H9 (cell line): ENCODE data around the gene DISC1. TPM values are rescaled to one million over a fixed set of nuclear protein-coding genes. Genes with fewer than 3 reads are reported as not detected.

Experiments used
- DNase-seq: peaks from one replicate; pipeline ENCODE4 v3.0.0-alpha.2; 2017
- H2AFZ ChIP-seq: one replicate; pipeline ENCODE4 v1.6.1; 2013; ENCODE audit warnings: mild to moderate bottlenecking, low read length, control low read depth, moderate library complexity
- H2AK5ac ChIP-seq: 2 replicates; pipeline ENCODE4 v1.6.1; 2013; ENCODE audit warnings: low read length, control low read depth, mixed read lengths; ENCODE audit not compliant: insufficient read length
- H2BK120ac ChIP-seq: one replicate; pipeline ENCODE4 v1.6.1; 2013; ENCODE audit warnings: low read depth, mild to moderate bottlenecking, low read length, control low read depth, inconsistent platforms; ENCODE audit not compliant: poor library complexity, severe bottlenecking
- H2BK12ac ChIP-seq: 2 replicates; pipeline ENCODE4 v1.6.1; 2013; ENCODE audit warnings: low read length, control low read depth, mixed read lengths, low read depth; ENCODE audit not compliant: insufficient read length
- H2BK15ac ChIP-seq: 2 replicates; pipeline ENCODE4 v1.6.1; 2013; ENCODE audit warnings: low read depth, low read length, control low read depth
- H2BK20ac ChIP-seq: one replicate; pipeline ENCODE4 v1.6.1; 2013; ENCODE audit warnings: low read depth, mild to moderate bottlenecking, low read length, control low read depth, inconsistent platforms; ENCODE audit not compliant: poor library complexity, severe bottlenecking
- H2BK5ac ChIP-seq: 2 replicates; pipeline ENCODE4 v1.6.1; 2013; ENCODE audit warnings: low read length, control low read depth, mixed read lengths; ENCODE audit not compliant: insufficient read length
- H3K14ac ChIP-seq: 2 replicates; pipeline ENCODE4 v1.6.1; 2013; ENCODE audit warnings: low read length, control low read depth; ENCODE audit not compliant: insufficient read depth
- H3K18ac ChIP-seq: 2 replicates; pipeline ENCODE4 v1.6.1; 2013; ENCODE audit warnings: low read depth, mild to moderate bottlenecking, mixed read lengths, low read length, control low read depth; ENCODE audit not compliant: insufficient read length
- H3K23ac ChIP-seq: 2 replicates; pipeline ENCODE4 v1.6.1; 2013; ENCODE audit warnings: low read length, control low read depth, mixed read lengths, low read depth; ENCODE audit not compliant: insufficient read length
- H3K23me2 ChIP-seq: 2 replicates; pipeline ENCODE4 v1.6.1; 2013; ENCODE audit warnings: low read depth, mild to moderate bottlenecking, mixed read lengths, low read length, control low read depth; ENCODE audit not compliant: insufficient read length, poor library complexity, severe bottlenecking
- H3K27ac ChIP-seq: 2 replicates; pipeline ENCODE4 v1.5.1; 2013; ENCODE audit warnings: low read length, control low read depth, mixed read lengths, low read depth; ENCODE audit not compliant: insufficient read length
- H3K27me3 ChIP-seq: 2 replicates; pipeline ENCODE4 v1.6.1; 2013; ENCODE audit warnings: low read length, control low read depth, inconsistent platforms; ENCODE audit not compliant: insufficient read depth
- H3K4ac ChIP-seq: 2 replicates; pipeline ENCODE4 v1.6.1; 2013; ENCODE audit warnings: low read depth, mild to moderate bottlenecking, control low read depth, inconsistent platforms, low read length, moderate library complexity
- H3K4me1 ChIP-seq: 2 replicates; pipeline ENCODE4 v1.6.1; 2013; ENCODE audit warnings: low read length, control low read depth, inconsistent platforms; ENCODE audit not compliant: insufficient read depth
- H3K4me2 ChIP-seq: 2 replicates; pipeline ENCODE4 v1.6.1; 2013; ENCODE audit warnings: low read length, control low read depth, mixed read lengths; ENCODE audit not compliant: insufficient read length, insufficient read depth
- H3K56ac ChIP-seq: 2 replicates; pipeline ENCODE4 v1.6.1; 2013; ENCODE audit warnings: low read depth, mild to moderate bottlenecking, mixed read lengths, low read length, control low read depth; ENCODE audit not compliant: insufficient read length
- H3K79me1 ChIP-seq: 2 replicates; pipeline ENCODE4 v1.6.1; 2013; ENCODE audit warnings: low read depth, mild to moderate bottlenecking, moderate library complexity, low read length, control low read depth, inconsistent platforms; ENCODE audit not compliant: insufficient read depth, poor library complexity, severe bottlenecking
- H3K79me2 ChIP-seq: 2 replicates; pipeline ENCODE4 v1.6.1; 2013; ENCODE audit warnings: low read length, control low read depth, inconsistent platforms; ENCODE audit not compliant: insufficient read depth
- H3K9ac ChIP-seq: 2 replicates; pipeline ENCODE4 v1.6.1; 2013; ENCODE audit warnings: low read length, control low read depth, mixed read lengths; ENCODE audit not compliant: insufficient read length; ENCODE audit errors: extremely low read depth
- H3K9me3 ChIP-seq: one replicate; pipeline ENCODE4 v1.6.1; 2013; ENCODE audit warnings: low read depth, low read length, inconsistent platforms; ENCODE audit not compliant: control insufficient read depth
- H3T11ph ChIP-seq: one replicate; pipeline ENCODE4 v1.6.1; 2013; ENCODE audit warnings: mild to moderate bottlenecking, low read length, control low read depth, inconsistent platforms
- H4K20me1 ChIP-seq: one replicate; pipeline ENCODE4 v1.6.1; 2013; ENCODE audit not compliant: control insufficient read depth, insufficient read length, insufficient read depth
- H4K5ac ChIP-seq: 2 replicates; pipeline ENCODE4 v1.6.1; 2013; ENCODE audit warnings: low read depth, mild to moderate bottlenecking, mixed read lengths, low read length, control low read depth; ENCODE audit not compliant: insufficient read length
- H4K8ac ChIP-seq: replicated peaks from 2 replicates; pipeline ENCODE4 v1.6.1; 2013; ENCODE audit warnings: low read length, control low read depth, mixed read lengths, low read depth; ENCODE audit not compliant: insufficient read length
- H4K91ac ChIP-seq: 2 replicates; pipeline ENCODE4 v1.6.1; 2013; ENCODE audit warnings: low read depth, mild to moderate bottlenecking, moderate library complexity, mixed read lengths, low read length, control low read depth; ENCODE audit not compliant: insufficient read length
- H3K27ac Mint-ChIP-seq, 3 experiments: 2 replicates in 2 of 3; 3 replicates in 1 of 3; pipeline ENCODE4 v1.8.0; 2020 to 2021; ENCODE audit warnings: mixed read lengths in 3 of 3, mild to moderate bottlenecking in 1 of 3, moderate library complexity in 1 of 3
- H3K27me3 Mint-ChIP-seq: 2 replicates; pipeline ENCODE4 v1.8.0; 2021; ENCODE audit warnings: low read depth, mild to moderate bottlenecking, moderate library complexity, mixed read lengths
- H3K36me3 Mint-ChIP-seq, 3 experiments: 2 replicates in 2 of 3; 3 replicates in 1 of 3; pipeline ENCODE4 v1.8.0; 2020 to 2021; ENCODE audit warnings: low read depth in 3 of 3, mixed read lengths in 3 of 3; ENCODE audit not compliant: insufficient read depth in 1 of 3
- H3K4me1 Mint-ChIP-seq, 2 experiments: 2 replicates each; pipeline ENCODE4 v1.8.0; 2020; ENCODE audit warnings: mixed read lengths in 2 of 2
- H3K4me3 Mint-ChIP-seq, 2 experiments: 2 replicates in 1 of 2; 3 replicates in 1 of 2; pipeline ENCODE4 v1.8.0; 2020 to 2021; ENCODE audit warnings: mild to moderate bottlenecking in 2 of 2, mixed read lengths in 2 of 2, moderate library complexity in 1 of 2
- H3K9me3 Mint-ChIP-seq, 2 experiments: 2 replicates in 1 of 2; 3 replicates in 1 of 2; pipeline ENCODE4 v1.8.0; 2020; ENCODE audit warnings: mild to moderate bottlenecking in 2 of 2, mixed read lengths in 2 of 2, moderate library complexity in 1 of 2
- WGBS: extraction: QIAGEN DNeasy Blood & Tissue Kit; methylation state at CpG from one replicate; pipeline ENCODE4 v1.1.7; 2013; ENCODE audit warnings: missing lambda C conversion rate, low lambda C conversion rate, mixed read lengths; ENCODE audit not compliant: insufficient read length; ENCODE audit errors: extremely low coverage; 5-methylcytosine and 5-hydroxymethylcytosine counted together
- total RNA-seq: library from RNA; stranded (reverse); gene quantifications from 2 replicates; pipeline ENCODE4 v1.2.1, GENCODE V29; 2021
- TF ChIP-seq, protein P1 (sequence below): fragments of 200-600 bp; sonication (generic); conservative IDR thresholded peaks from 3 replicates; pipeline ENCODE4 v1.8.0; 2021; ENCODE audit warnings: antibody characterized with exemption, mild to moderate bottlenecking

Gene DISC1
- total RNA-seq, 1 experiment from 2014 or later: 2.5 TPM

DNA sequence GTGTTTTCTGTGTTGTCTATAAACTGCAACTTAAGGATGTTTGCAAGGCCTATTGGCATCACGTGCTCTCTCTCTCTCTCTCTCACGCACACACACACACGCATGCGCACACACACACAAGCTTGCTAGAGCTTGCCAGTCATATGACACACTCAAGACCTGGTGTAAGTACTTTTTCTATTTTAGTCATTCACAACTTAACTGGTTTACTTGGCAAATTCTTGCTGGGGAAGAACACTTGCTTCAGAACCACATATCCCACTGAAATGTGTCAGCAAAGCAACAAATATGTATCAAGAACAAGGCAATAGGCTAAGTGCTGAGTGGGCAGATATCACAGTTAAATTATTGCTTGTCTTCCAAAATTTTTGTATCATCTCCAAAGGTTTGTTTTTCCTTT lies 107.8 kb downstream of the DISC1 start:
- Histone ChIP-seq H3K4me1 (no peaks in the 10 kb centered on the region), H3K18ac (no peak overlapping the region), H2AFZ (no peak overlapping the region), H3K27ac (no peak overlapping the region), H3K9me3 (no peaks in the 10 kb centered on the region), H4K20me1 (no peaks in the 10 kb centered on the region), H2BK15ac (no peak overlapping the region), H2BK12ac (no peak overlapping the region), H4K91ac (no peak overlapping the region), H3T11ph (no peak overlapping the region), H3K79me1 (no peaks in the 10 kb centered on the region), H3K23me2 (no peaks in the 10 kb centered on the region), H3K23ac (no peak overlapping the region), H4K8ac (no peak overlapping the region), H2BK120ac (no peak overlapping the region), H3K79me2 (no peaks in the 10 kb centered on the region; the same call in 1 of the 2 replicates), H3K4ac (no peak overlapping the region), H2BK20ac (no peak overlapping the region), H3K56ac (no peak overlapping the region), H3K27me3 (no peaks in the 10 kb centered on the region), H3K9ac (no peak overlapping the region), H2AK5ac (no peak overlapping the region), H2BK5ac (no peak overlapping the region), H3K14ac (no peak overlapping the region), H4K5ac (no peak overlapping the region), H3K4me2 (no peak overlapping the region)
- no peak for DNase-seq
- Mint-ChIP-seq H3K9me3 (peaks cover 3 to 4% of the 10 kb centered on the region in 2 experiments; a peak in 3 of 5 replicates), H3K36me3 (peaks cover 0 to 4% (median 0%) of the 10 kb centered on the region in 3 experiments; a peak in 3 of 7 replicates), H3K4me1 (no peaks in the 10 kb centered on the region), H3K4me3 (no peak overlapping the region), H3K27me3 (peaks cover 3% of the 10 kb centered on the region), H3K27ac (no peak overlapping the region)
- no CpG with 5 or more reads among the region's 4 CpGs for WGBS
- TF ChIP-seq, protein P1, sequence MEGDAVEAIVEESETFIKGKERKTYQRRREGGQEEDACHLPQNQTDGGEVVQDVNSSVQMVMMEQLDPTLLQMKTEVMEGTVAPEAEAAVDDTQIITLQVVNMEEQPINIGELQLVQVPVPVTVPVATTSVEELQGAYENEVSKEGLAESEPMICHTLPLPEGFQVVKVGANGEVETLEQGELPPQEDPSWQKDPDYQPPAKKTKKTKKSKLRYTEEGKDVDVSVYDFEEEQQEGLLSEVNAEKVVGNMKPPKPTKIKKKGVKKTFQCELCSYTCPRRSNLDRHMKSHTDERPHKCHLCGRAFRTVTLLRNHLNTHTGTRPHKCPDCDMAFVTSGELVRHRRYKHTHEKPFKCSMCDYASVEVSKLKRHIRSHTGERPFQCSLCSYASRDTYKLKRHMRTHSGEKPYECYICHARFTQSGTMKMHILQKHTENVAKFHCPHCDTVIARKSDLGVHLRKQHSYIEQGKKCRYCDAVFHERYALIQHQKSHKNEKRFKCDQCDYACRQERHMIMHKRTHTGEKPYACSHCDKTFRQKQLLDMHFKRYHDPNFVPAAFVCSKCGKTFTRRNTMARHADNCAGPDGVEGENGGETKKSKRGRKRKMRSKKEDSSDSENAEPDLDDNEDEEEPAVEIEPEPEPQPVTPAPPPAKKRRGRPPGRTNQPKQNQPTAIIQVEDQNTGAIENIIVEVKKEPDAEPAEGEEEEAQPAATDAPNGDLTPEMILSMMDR: no peak
